ENCODE data around the gene TMA16. TPM values are rescaled to one million over a fixed set of nuclear protein-coding genes. Genes with fewer than 3 reads are reported as not detected.
A peak's percentile ranks its signal among the peaks of the same experiment; 100 is the strongest.

Gene TMA16
- total and polyA plus RNA-seq, 7 experiments from 2014 or later = 10.1 to 38.7 (median 13.4) TPM

DNA sequence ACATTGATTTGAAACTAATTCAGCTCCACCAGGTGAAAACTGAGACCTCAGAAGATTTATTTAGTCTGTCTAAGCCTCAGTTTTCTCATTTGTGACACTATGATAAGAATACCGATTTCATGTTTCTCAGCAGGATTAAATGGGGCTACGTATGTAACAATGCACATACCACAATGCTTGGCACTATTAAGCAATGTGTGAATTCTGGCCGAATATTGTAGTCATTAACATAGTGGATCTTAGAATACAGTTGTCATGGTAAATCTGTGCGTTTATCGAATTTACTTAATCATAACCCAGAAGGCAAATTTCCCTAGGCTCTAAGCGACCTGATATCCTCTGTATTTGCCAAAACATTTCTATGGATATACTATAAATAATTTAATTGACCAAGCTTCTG lies 69.1 kb downstream of the TMA16 start:
- Mint-ChIP-seq H3K27ac (peak overlapping the region in 2 of 9 donors; percentile 18 to 60), H3K9me3 (peaks cover 0 to 36% (median 7%) of the 10 kb centered on the region in 11 donors), H3K27me3 (peaks cover 0 to 3% (median 0%) of the 10 kb centered on the region in 5 donors), H3K4me1 (peaks cover 7 to 37% (median 20%) of the 10 kb centered on the region in 7 donors), H3K4me3 (no peak overlapping the region), H3K36me3 (peaks cover 0 to 22% (median 5%) of the 10 kb centered on the region in 5 donors)
- ChIA-PET POLR2A (interaction anchor here (0.6 kb wide), 1 partner anchor 28 kb away, joined by 3 read pairs; no protein-coding TSS in a partner anchor), CTCF (interaction anchor here (1.1 kb wide), 1 partner anchor 1168 kb away, joined by 4 read pairs; no protein-coding TSS in a partner anchor)
- DNase-seq = no peak
- H3K27me3 ChIP-seq (ENCODE audit: control insufficient read depth in 2 of 2, insufficient read depth in 2 of 2, low read length in 2 of 2) = no peaks in the 10 kb centered on the region
- peaks cover 6 to 9% of the 10 kb centered on the region in 2 donors for H3K4me1 ChIP-seq (ENCODE audit: control insufficient read depth in 2 of 2, insufficient read depth in 2 of 2, low read length in 2 of 2)
- no peak for ATAC-seq
- no peak overlapping the region for H3K27ac ChIP-seq (ENCODE audit: low read depth, low read length)
- H3K9me3 ChIP-seq (ENCODE audit: control insufficient read depth in 2 of 3, low read length in 3 of 3) = no peaks in the 10 kb centered on the region
- no peaks in the 10 kb centered on the region for H3K36me3 ChIP-seq (ENCODE audit: control insufficient read depth in 2 of 3, insufficient read depth in 3 of 3, low read length in 3 of 3)
- intact Hi-C loops (cut with micrococcal nuclease) = no loop called here
- H3K4me3 ChIP-seq (ENCODE audit: low read length) = no peak overlapping the region

DNA sequence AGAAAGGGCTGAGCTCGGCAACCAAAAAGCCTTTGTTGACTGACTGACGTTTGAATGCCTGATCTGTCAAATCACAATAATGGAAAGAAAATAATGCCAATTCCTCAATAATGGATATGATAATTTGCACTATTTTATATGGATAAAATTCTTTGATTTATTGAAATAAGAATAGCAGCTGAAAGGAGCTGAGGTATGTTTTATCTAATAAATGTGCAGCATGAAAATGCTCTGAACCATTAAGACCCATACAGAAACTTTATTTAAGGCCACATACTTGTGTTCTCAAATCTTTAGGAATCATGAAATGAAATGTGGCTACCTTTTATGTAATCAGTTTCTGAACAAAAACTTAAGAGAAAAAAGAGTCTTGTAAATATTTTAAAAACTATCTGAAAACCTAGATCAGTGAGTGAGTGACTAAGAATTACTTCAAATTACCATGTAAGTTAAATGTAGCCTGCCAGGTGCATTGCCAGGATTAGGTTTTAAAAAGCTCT lies 69.8 kb downstream of the TMA16 start:
- POLR2A ChIA-PET = interaction anchor here (0.6 kb wide), 1 partner anchor 27 kb away, joined by 3 read pairs; no protein-coding TSS in a partner anchor
- Histone ChIP-seq H3K9me3 (ENCODE audit: control insufficient read depth in 2 of 3, low read length in 3 of 3) (no peaks in the 10 kb centered on the region), H3K4me3 (ENCODE audit: low read length) (no peak overlapping the region), H3K4me1 (ENCODE audit: control insufficient read depth in 2 of 2, insufficient read depth in 2 of 2, low read length in 2 of 2) (peaks cover 2% of the 10 kb centered on the region in 2 donors), H3K36me3 (ENCODE audit: control insufficient read depth in 2 of 3, insufficient read depth in 3 of 3, low read length in 3 of 3) (no peaks in the 10 kb centered on the region), H3K27me3 (ENCODE audit: control insufficient read depth in 2 of 2, insufficient read depth in 2 of 2, low read length in 2 of 2) (no peaks in the 10 kb centered on the region), H3K27ac (ENCODE audit: low read depth, low read length) (no peak overlapping the region)
- ATAC-seq (no peak), DNase-seq (no peak)
- Mint-ChIP-seq H3K27ac (peak overlapping the region in 1 of 9 donors; percentile 18), H3K4me1 (peaks cover under 1 to 31% (median 13%) of the 10 kb centered on the region in 7 donors), H3K9me3 (peaks cover 0 to 33% (median 7%) of the 10 kb centered on the region in 11 donors), H3K36me3 (peaks cover 0 to 21% (median 5%) of the 10 kb centered on the region in 5 donors), H3K4me3 (no peak overlapping the region), H3K27me3 (peaks cover 0 to 3% (median 0%) of the 10 kb centered on the region in 5 donors)
- CTCF ChIA-PET = interaction anchor here (0.7 to 1.1 kb wide), 3 partner anchors 8 to 1167 kb away, joined by 3 to 4 read pairs (median 3); no protein-coding TSS in a partner anchor
- intact Hi-C loops (cut with micrococcal nuclease) = no loop called here

- H3K36me3 Mint-ChIP-seq = peaks cover 0 to 11% (median 5%) of the 10 kb centered on the region in 5 donors
- no peak overlapping the region for H3K4me3 Mint-ChIP-seq
- peaks cover 0 to 23% (median 7%) of the 10 kb centered on the region in 7 donors for H3K4me1 Mint-ChIP-seq
- peaks cover 0 to 22% (median 5%) of the 10 kb centered on the region in 11 donors for H3K9me3 Mint-ChIP-seq
- Histone ChIP-seq H3K27ac (ENCODE audit: low read depth, low read length) (no peak overlapping the region), H3K9me3 (ENCODE audit: control insufficient read depth in 2 of 3, low read length in 3 of 3) (no peaks in the 10 kb centered on the region), H3K36me3 (ENCODE audit: control insufficient read depth in 2 of 3, insufficient read depth in 3 of 3, low read length in 3 of 3) (no peaks in the 10 kb centered on the region), H3K27me3 (ENCODE audit: control insufficient read depth in 2 of 2, insufficient read depth in 2 of 2, low read length in 2 of 2) (no peaks in the 10 kb centered on the region), H3K4me1 (ENCODE audit: control insufficient read depth in 2 of 2, insufficient read depth in 2 of 2, low read length in 2 of 2) (no peaks in the 10 kb centered on the region), H3K4me3 (ENCODE audit: low read length) (no peak overlapping the region)
- no peak for ATAC-seq
- H3K27me3 Mint-ChIP-seq = no peaks in the 10 kb centered on the region
- no peak for DNase-seq
- CTCF ChIA-PET = interaction anchor here (0.6 to 1.5 kb wide), 2 partner anchors 8 to 98 kb away, joined by 3 to 4 read pairs; no protein-coding TSS in a partner anchor
- intact Hi-C loops (cut with micrococcal nuclease) = loop anchor here in 1 of 2 donors (1.0 kb wide), 1 partner anchor 7 kb away; no protein-coding TSS in a partner anchor
- POLR2A ChIA-PET = no interaction called here
- H3K27ac Mint-ChIP-seq = peak overlapping the region in 3 of 9 donors; percentile 17 to 56 (median 52)
Observed at GRCh38 chr4:163565226-163566135, 71.0 kb downstream of the TMA16 start.

DNA sequence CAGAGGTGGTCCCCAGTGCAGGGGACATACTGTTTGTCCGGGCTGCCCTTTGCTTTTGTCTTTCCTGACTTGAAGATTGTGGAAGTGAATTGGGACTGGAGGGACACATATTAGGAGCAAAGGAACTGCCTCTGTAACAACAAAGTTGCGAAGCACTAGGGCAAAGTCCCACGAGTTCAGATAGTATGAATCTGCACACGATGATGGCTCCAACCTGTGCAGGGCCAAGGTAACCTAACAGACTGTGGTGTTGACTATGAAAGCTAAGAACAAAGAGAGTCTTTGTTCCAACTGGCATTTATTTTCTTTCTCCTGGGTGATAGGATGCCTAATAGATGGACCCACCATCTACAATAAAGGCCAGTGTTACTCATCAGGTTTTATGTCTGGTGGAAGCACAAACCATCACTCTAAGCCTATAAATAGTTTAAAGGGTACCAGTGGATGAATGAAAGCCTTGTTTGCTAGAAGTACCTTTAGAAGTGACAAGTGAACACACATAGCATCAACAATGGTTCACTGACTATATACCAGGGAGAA lies 71.8 kb downstream of the TMA16 start:
- DNase-seq (no peak), ATAC-seq (no peak)
- POLR2A ChIA-PET = no interaction called here
- intact Hi-C loops (cut with micrococcal nuclease) = loop anchor here in 1 of 2 donors (1.0 kb wide), 1 partner anchor 8 kb away; no protein-coding TSS in a partner anchor
- H3K36me3 ChIP-seq (ENCODE audit: control insufficient read depth in 2 of 3, insufficient read depth in 3 of 3, low read length in 3 of 3) = no peaks in the 10 kb centered on the region
- Mint-ChIP-seq H3K4me1 (peaks cover 0 to 23% (median 7%) of the 10 kb centered on the region in 7 donors), H3K9me3 (peaks cover 0 to 15% (median 5%) of the 10 kb centered on the region in 11 donors), H3K4me3 (no peak overlapping the region), H3K27me3 (no peaks in the 10 kb centered on the region), H3K36me3 (peaks cover 0 to 11% (median 5%) of the 10 kb centered on the region in 5 donors), H3K27ac (no peak overlapping the region)
- H3K4me1 ChIP-seq (ENCODE audit: control insufficient read depth in 2 of 2, insufficient read depth in 2 of 2, low read length in 2 of 2) = no peaks in the 10 kb centered on the region
- H3K9me3 ChIP-seq (ENCODE audit: control insufficient read depth in 2 of 3, low read length in 3 of 3) = no peaks in the 10 kb centered on the region
- no peak overlapping the region for H3K4me3 ChIP-seq (ENCODE audit: low read length)
- no peaks in the 10 kb centered on the region for H3K27me3 ChIP-seq (ENCODE audit: control insufficient read depth in 2 of 2, insufficient read depth in 2 of 2, low read length in 2 of 2)
- H3K27ac ChIP-seq (ENCODE audit: low read depth, low read length) = no peak overlapping the region
- CTCF ChIA-PET = interaction anchor here (0.6 to 1.5 kb wide), 2 partner anchors 9 to 97 kb away, joined by 3 to 4 read pairs; no protein-coding TSS in a partner anchor

DNA sequence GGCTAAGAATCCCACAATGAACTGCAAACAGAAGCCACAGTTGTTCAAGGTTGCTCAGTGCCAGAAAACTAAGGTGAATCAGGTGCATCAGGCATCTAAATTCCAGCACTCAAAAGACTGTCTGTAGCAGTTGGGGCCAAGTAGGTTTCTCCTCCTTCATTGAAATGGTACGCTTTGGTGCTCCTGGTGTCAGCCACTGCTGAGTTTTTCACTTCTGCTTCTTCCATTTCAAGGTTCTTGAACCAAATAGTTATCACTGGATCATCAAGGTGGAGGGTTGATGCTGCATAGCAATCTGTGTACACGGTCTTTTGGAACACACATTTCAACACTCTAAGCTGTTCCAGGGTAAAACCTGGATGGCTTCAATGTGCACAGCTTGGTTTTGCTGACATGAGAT lies 74.4 kb downstream of the TMA16 start:
- POLR2A ChIA-PET = no interaction called here

More for the DNA sequence above, 74.4 kb downstream of the TMA16 start:
- no peaks in the 10 kb centered on the region for H3K27me3 ChIP-seq (ENCODE audit: control insufficient read depth in 2 of 2, insufficient read depth in 2 of 2, low read length in 2 of 2)
- CTCF ChIA-PET = no interaction called here
- H3K4me3 ChIP-seq (ENCODE audit: low read length) = no peak overlapping the region
- ATAC-seq (no peak), DNase-seq (no peak)
- H3K36me3 ChIP-seq (ENCODE audit: control insufficient read depth in 2 of 3, insufficient read depth in 3 of 3, low read length in 3 of 3) = no peaks in the 10 kb centered on the region
- Mint-ChIP-seq H3K27me3 (no peaks in the 10 kb centered on the region), H3K27ac (peak overlapping the region in 1 of 9 donors; percentile 8), H3K36me3 (no peaks in the 10 kb centered on the region), H3K9me3 (peaks cover 0 to 6% (median 0%) of the 10 kb centered on the region in 11 donors), H3K4me1 (peaks cover 0 to 19% (median 0%) of the 10 kb centered on the region in 7 donors), H3K4me3 (no peak overlapping the region)
- H3K27ac ChIP-seq (ENCODE audit: low read depth, low read length) = no peak overlapping the region
- H3K4me1 ChIP-seq (ENCODE audit: control insufficient read depth in 2 of 2, insufficient read depth in 2 of 2, low read length in 2 of 2) = no peaks in the 10 kb centered on the region
- no peaks in the 10 kb centered on the region for H3K9me3 ChIP-seq (ENCODE audit: control insufficient read depth in 2 of 3, low read length in 3 of 3)
- intact Hi-C loops (cut with micrococcal nuclease) = no loop called here
